ENCODE measurements around the gene ARPP19. TPM values are rescaled to one million over a fixed set of nuclear protein-coding genes. Genes with fewer than 3 reads are reported as not detected.
A peak's percentile ranks its signal among the peaks of the same experiment; 100 is the strongest.
"Not testable (repeated sequence)": the region's sequence is repeated elsewhere in the genome, so short reads cannot be mapped to it uniquely, and the experiment has no call there.

Gene ARPP19
- total and polyA plus RNA-seq, 4 donors: 33.3 to 163 (median 92.4) TPM

DNA sequence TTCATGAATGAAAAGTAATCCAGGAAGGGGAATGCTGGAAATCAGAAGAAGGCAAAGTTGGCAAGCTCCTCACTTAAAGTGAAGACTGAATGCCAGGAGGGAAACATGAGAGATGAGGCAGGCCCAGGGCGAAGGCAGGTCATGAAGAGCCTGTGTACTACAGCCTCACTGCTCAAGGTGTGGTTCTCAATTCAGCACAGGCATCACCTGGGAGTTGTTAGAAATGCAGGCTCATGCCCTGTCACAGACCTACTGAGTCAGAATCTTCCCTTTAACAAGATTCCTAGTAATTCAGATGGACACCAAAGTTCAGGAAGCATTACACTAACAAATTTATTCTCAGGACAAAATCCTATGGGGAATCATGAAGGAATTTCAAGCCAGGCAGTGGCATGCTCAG lies 54.3 kb downstream of the ARPP19 start:
- 79 to 93% methylated on average over 1 of the region's 1 CpG for WGBS, 2 donors
- Histone ChIP-seq H3K27ac (ENCODE audit: low read depth in 1 of 2, low read length in 2 of 2) (no peak overlapping the region), H3K36me3 (ENCODE audit: control insufficient read depth in 1 of 2, insufficient read depth in 2 of 2, low read length in 1 of 2) (no peaks in the 10 kb centered on the region), H3K4me1 (ENCODE audit: control insufficient read depth in 1 of 2, insufficient read depth in 2 of 2, low read length in 2 of 2) (no peaks in the 10 kb centered on the region), H3K9me3 (ENCODE audit: control insufficient read depth, low read length) (no peaks in the 10 kb centered on the region), H3K4me3 (ENCODE audit: low read length in 2 of 2) (no peak overlapping the region), H3K27me3 (ENCODE audit: control insufficient read depth in 1 of 2, insufficient read depth in 2 of 2, low read length in 1 of 2) (no peaks in the 10 kb centered on the region)
- ATAC-seq (ENCODE audit: low FRiP score) (no peak), DNase-seq (no peak)
- intact Hi-C loops (cut with DNase I): no loop called here

DNA sequence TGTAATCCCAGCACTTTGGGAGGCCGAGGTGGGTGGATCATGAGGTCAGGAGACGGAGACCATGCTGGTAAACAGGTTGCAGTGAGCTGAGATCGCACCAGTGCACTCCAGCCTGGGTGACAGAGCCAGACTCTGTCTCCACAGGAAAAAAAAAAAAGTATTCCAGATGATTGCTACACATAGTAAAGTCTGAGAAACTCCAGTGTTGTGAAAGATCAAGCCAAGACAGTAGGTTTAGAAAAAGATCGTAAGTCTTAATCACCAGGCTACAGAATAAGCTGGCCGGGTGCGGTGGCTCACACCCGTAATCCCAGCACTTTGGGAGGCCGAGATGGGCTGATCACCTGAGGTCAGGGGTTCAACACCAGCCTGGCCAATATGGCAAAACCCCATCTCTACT lies 56.0 kb downstream of the ARPP19 start:
- intact Hi-C loops (cut with DNase I); H3K27ac ChIP-seq (ENCODE audit: low read depth in 1 of 2, low read length in 2 of 2); H3K9me3 ChIP-seq (ENCODE audit: control insufficient read depth, low read length); H3K27me3 ChIP-seq (ENCODE audit: control insufficient read depth in 1 of 2, insufficient read depth in 2 of 2, low read length in 1 of 2); H3K36me3 ChIP-seq (ENCODE audit: control insufficient read depth in 1 of 2, insufficient read depth in 2 of 2, low read length in 1 of 2); DNase-seq; H3K4me3 ChIP-seq (ENCODE audit: low read length in 2 of 2); ATAC-seq (ENCODE audit: low FRiP score); H3K4me1 ChIP-seq (ENCODE audit: control insufficient read depth in 1 of 2, insufficient read depth in 2 of 2, low read length in 2 of 2): not testable (repeated sequence)
- 93 to 94% methylated on average over 8 of the region's 8 CpGs for WGBS, 2 donors

DNA sequence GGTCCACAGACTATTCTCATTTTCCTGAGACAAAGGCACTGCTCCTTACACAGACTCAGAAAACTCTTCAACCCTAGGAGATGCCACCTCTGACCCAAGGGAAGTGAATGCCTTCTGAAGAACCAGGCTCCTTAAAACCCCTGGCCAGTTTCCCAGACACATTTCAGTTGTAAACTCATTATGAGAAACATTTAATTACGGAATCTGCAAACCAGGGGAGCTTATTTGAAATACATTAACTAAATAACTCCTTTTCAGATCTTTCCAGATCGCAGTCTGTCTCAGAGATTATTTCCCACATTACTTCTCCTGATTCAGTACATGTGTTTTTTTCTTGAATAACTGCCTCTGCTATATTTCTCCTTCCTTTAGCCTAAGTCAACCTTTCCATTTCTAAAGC lies 57.7 kb downstream of the ARPP19 start:
- DNase-seq: no peak
- Histone ChIP-seq H3K4me1 (ENCODE audit: control insufficient read depth in 1 of 2, insufficient read depth in 2 of 2, low read length in 2 of 2) (no peaks in the 10 kb centered on the region), H3K9me3 (ENCODE audit: control insufficient read depth, low read length) (no peaks in the 10 kb centered on the region), H3K27me3 (ENCODE audit: control insufficient read depth in 1 of 2, insufficient read depth in 2 of 2, low read length in 1 of 2) (no peaks in the 10 kb centered on the region), H3K27ac (ENCODE audit: low read depth in 1 of 2, low read length in 2 of 2) (no peak overlapping the region), H3K36me3 (ENCODE audit: control insufficient read depth in 1 of 2, insufficient read depth in 2 of 2, low read length in 1 of 2) (no peaks in the 10 kb centered on the region), H3K4me3 (ENCODE audit: low read length in 2 of 2) (no peak overlapping the region)
- 89 to 90% methylated on average over 2 of the region's 2 CpGs for WGBS, 2 donors
- no peak for ATAC-seq (ENCODE audit: low FRiP score)
- intact Hi-C loops (cut with DNase I): no loop called here

DNA sequence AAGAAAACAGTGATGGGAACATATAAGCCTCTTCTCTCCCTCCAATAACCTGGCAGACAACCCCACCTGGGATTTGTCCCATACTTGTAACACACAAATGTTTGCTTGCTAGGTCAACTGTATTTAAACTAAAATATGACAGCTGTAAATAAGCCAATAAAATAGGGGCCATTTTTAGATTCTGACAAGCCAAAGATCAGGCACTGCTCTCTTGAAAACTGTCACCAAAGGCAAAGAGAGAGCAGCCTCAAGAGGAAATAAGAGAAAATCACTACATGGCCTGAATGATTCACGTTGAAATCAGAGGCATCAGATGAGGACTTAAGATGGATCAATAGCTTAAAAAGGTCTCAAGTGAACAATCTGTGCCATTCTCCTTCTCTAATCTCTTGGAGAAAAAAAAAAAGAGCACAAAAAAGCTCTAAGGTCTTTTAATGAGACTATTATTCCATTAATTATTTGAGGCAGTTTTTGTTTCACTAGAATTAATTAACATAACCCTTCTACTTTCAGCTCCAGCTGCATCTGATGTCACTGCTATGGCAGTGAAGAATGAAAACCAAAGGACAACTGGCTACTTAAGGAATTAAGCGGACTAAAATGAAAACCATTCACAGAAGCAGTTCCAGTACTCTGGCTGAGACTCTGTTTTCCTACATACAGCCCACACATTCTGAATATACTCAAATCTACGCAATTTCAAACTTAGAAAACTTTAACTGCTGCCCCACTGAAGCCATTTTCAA lies 59.2 kb downstream of the ARPP19 start:
- intact Hi-C loops (cut with DNase I): no loop called here
- Histone ChIP-seq H3K27ac (ENCODE audit: low read depth in 1 of 2, low read length in 2 of 2) (no peak overlapping the region), H3K9me3 (ENCODE audit: control insufficient read depth, low read length) (no peaks in the 10 kb centered on the region), H3K27me3 (ENCODE audit: control insufficient read depth in 1 of 2, insufficient read depth in 2 of 2, low read length in 1 of 2) (no peaks in the 10 kb centered on the region), H3K36me3 (ENCODE audit: control insufficient read depth in 1 of 2, insufficient read depth in 2 of 2, low read length in 1 of 2) (no peaks in the 10 kb centered on the region), H3K4me3 (ENCODE audit: low read length in 2 of 2) (no peak overlapping the region), H3K4me1 (ENCODE audit: control insufficient read depth in 1 of 2, insufficient read depth in 2 of 2, low read length in 2 of 2) (no peaks in the 10 kb centered on the region)
- ATAC-seq (ENCODE audit: low FRiP score): no peak
- WGBS, 2 donors: 86 to 89% methylated on average over 3 of the region's 3 CpGs
- no peak for DNase-seq

GRCh38 chr15:52506549-52506948 lies 62.3 kb downstream of the ARPP19 start:
- Histone ChIP-seq H3K4me1 (ENCODE audit: control insufficient read depth in 1 of 2, insufficient read depth in 2 of 2, low read length in 2 of 2) (no peaks in the 10 kb centered on the region), H3K36me3 (ENCODE audit: control insufficient read depth in 1 of 2, insufficient read depth in 2 of 2, low read length in 1 of 2) (no peaks in the 10 kb centered on the region), H3K27me3 (ENCODE audit: control insufficient read depth in 1 of 2, insufficient read depth in 2 of 2, low read length in 1 of 2) (no peaks in the 10 kb centered on the region), H3K9me3 (ENCODE audit: control insufficient read depth, low read length) (no peaks in the 10 kb centered on the region), H3K4me3 (ENCODE audit: low read length in 2 of 2) (no peak overlapping the region), H3K27ac (ENCODE audit: low read depth in 1 of 2, low read length in 2 of 2) (no peak overlapping the region)
- intact Hi-C loops (cut with DNase I): no loop called here
- 81 to 90% methylated on average over 6 of the region's 6 CpGs for WGBS, 2 donors
- ATAC-seq (ENCODE audit: low FRiP score) (no peak), DNase-seq (no peak)

DNA sequence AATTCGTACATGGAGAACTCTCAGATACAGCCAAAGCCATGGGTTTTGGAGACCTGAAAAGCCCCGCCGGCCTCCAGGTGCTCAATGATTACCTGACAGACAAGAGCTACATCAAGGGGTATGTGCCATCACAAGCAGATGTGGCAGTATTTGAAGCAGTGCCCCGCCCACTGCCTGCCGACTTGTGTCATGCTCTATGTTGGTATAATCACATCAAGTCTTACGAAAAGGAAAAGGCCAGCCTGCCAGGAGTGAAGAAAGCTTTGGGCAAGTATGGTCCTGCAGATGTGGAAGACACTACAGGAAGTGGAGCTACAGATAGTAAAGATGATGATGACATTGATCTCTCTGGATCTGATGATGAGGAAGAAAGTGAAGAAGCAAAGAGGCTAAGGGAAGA lies 63.7 kb downstream of the ARPP19 start:
- peak in 1 of 2 donors; percentile 59 for DNase-seq
- Histone ChIP-seq H3K4me3 (ENCODE audit: low read length in 2 of 2) (no peak overlapping the region), H3K4me1 (ENCODE audit: control insufficient read depth in 1 of 2, insufficient read depth in 2 of 2, low read length in 2 of 2) (no peaks in the 10 kb centered on the region), H3K27ac (ENCODE audit: low read depth in 1 of 2, low read length in 2 of 2) (no peak overlapping the region), H3K27me3 (ENCODE audit: control insufficient read depth in 1 of 2, insufficient read depth in 2 of 2, low read length in 1 of 2) (no peaks in the 10 kb centered on the region), H3K9me3 (ENCODE audit: control insufficient read depth, low read length) (no peaks in the 10 kb centered on the region), H3K36me3 (ENCODE audit: control insufficient read depth in 1 of 2, insufficient read depth in 2 of 2, low read length in 1 of 2) (no peaks in the 10 kb centered on the region)
- 94 to 95% methylated on average over 6 of the region's 6 CpGs for WGBS, 2 donors
- intact Hi-C loops (cut with DNase I): no loop called here
- no peak for ATAC-seq (ENCODE audit: low FRiP score)

GRCh38 chr15:52503788-52504496 lies 64.9 kb downstream of the ARPP19 start:
- 85 to 94% methylated on average over 5 of the region's 5 CpGs for WGBS, 2 donors
- H3K9me3 ChIP-seq (ENCODE audit: control insufficient read depth, low read length): no peaks in the 10 kb centered on the region
- DNase-seq (no peak), ATAC-seq (ENCODE audit: low FRiP score) (no peak)
- no peak overlapping the region for H3K27ac ChIP-seq (ENCODE audit: low read depth in 1 of 2, low read length in 2 of 2)
- H3K4me1 ChIP-seq (ENCODE audit: control insufficient read depth in 1 of 2, insufficient read depth in 2 of 2, low read length in 2 of 2): no peaks in the 10 kb centered on the region
- H3K4me3 ChIP-seq (ENCODE audit: low read length in 2 of 2): no peak overlapping the region
- H3K27me3 ChIP-seq (ENCODE audit: control insufficient read depth in 1 of 2, insufficient read depth in 2 of 2, low read length in 1 of 2): no peaks in the 10 kb centered on the region
- intact Hi-C loops (cut with DNase I): no loop called here
- no peaks in the 10 kb centered on the region for H3K36me3 ChIP-seq (ENCODE audit: control insufficient read depth in 1 of 2, insufficient read depth in 2 of 2, low read length in 1 of 2)

GRCh38 chr15:52502608-52503007 lies 66.2 kb downstream of the ARPP19 start:
- Histone ChIP-seq H3K27me3 (ENCODE audit: control insufficient read depth in 1 of 2, insufficient read depth in 2 of 2, low read length in 1 of 2) (no peaks in the 10 kb centered on the region), H3K4me3 (ENCODE audit: low read length in 2 of 2) (no peak overlapping the region), H3K36me3 (ENCODE audit: control insufficient read depth in 1 of 2, insufficient read depth in 2 of 2, low read length in 1 of 2) (no peaks in the 10 kb centered on the region), H3K27ac (ENCODE audit: low read depth in 1 of 2, low read length in 2 of 2) (no peak overlapping the region), H3K9me3 (ENCODE audit: control insufficient read depth, low read length) (no peaks in the 10 kb centered on the region), H3K4me1 (ENCODE audit: control insufficient read depth in 1 of 2, insufficient read depth in 2 of 2, low read length in 2 of 2) (no peaks in the 10 kb centered on the region)
- ATAC-seq (ENCODE audit: low FRiP score) (no peak), DNase-seq (no peak)
- intact Hi-C loops (cut with DNase I): no loop called here
- WGBS, 2 donors: 92 to 95% methylated on average over 1 of the region's 1 CpG

- DNase-seq (no peak), ATAC-seq (ENCODE audit: low FRiP score) (no peak)
- Histone ChIP-seq H3K27ac (ENCODE audit: low read depth in 1 of 2, low read length in 2 of 2) (no peak overlapping the region), H3K27me3 (ENCODE audit: control insufficient read depth in 1 of 2, insufficient read depth in 2 of 2, low read length in 1 of 2) (no peaks in the 10 kb centered on the region), H3K4me1 (ENCODE audit: control insufficient read depth in 1 of 2, insufficient read depth in 2 of 2, low read length in 2 of 2) (no peaks in the 10 kb centered on the region), H3K4me3 (ENCODE audit: low read length in 2 of 2) (no peak overlapping the region), H3K36me3 (ENCODE audit: control insufficient read depth in 1 of 2, insufficient read depth in 2 of 2, low read length in 1 of 2) (no peaks in the 10 kb centered on the region), H3K9me3 (ENCODE audit: control insufficient read depth, low read length) (no peaks in the 10 kb centered on the region)
- 89 to 95% methylated on average over 3 of the region's 3 CpGs for WGBS, 2 donors
- intact Hi-C loops (cut with DNase I): no loop called here
These were observed 69.3 kb downstream of the ARPP19 start for GRCh38 chr15:52499506-52499905.

Measured in aorta (tissue), 5 donors.